ENCODE measurements around the gene SEL1L.
"Not testable (repeated sequence)": the region's sequence is repeated elsewhere in the genome, so short reads cannot be mapped to it uniquely, and the experiment has no call there.

The SEL1L gene

GRCh38 chr14:81473456-81474147 is 60.1 kb downstream of the SEL1L start:
- DNase-seq, result no peak

GRCh38 chr14:81472096-81472800 is 61.4 kb downstream of the SEL1L start:
- no peak for DNase-seq

- no peak for DNase-seq
Observed at GRCh38 chr14:81471062-81471461, 62.6 kb downstream of the SEL1L start.

GRCh38 chr14:81470557-81470826 is 63.2 kb downstream of the SEL1L start:
- not testable (repeated sequence) for DNase-seq

DNA sequence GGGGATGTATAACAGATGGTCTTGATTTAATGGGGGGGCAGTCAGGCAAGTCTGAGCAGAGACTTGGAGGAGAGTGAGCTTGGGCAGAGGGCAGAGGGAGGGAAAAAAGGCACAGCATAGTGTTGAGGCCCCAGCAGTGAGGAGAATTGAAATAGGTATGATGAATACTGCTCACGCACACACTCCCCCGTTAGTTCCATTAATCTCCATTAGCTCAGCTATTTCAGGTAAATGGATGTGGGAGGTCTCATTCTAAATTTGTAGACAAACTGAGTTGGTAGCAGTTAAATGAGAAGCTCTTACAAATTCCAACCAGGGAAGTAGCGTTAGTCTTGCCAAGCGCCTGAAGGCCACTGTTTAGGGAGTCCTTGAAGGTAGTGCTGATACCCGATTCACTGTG is 66.8 kb downstream of the SEL1L start:
- DNase-seq, result no peak

DNA sequence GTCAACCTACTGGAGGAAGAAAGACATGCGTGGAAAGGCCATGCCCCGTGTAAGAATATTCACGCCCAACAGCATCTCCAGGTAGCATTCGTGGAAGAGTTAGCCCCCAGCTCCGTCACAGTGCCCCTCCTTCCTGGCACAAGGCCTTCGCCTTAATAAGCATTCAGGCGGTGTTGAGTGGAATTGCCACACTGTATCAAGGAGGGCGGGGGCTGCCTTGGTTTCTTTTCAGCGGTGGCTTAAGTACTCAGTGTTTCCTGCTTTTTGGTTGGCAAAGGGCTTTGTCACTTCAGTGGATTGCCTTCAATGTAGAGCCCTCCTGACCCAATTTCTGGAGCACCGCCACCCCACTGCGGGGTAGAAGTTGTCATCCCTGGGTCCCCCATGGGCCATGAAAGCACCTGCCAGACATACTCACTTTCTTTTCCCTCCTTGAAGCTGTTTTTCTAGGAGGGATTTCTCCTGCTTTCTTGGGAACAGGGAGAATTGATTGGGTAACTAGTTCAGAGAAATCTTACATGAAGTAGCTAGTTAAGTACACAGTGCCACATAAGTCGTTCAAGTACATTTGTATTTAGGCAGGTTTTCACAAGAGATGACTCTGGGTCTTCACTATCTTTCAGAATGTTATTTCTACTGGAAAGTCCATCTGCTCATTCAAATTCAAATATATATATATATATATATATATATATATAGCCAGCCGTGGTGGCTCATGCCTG is 68.0 kb downstream of the SEL1L start:
- DNase-seq, result no peak

DNA sequence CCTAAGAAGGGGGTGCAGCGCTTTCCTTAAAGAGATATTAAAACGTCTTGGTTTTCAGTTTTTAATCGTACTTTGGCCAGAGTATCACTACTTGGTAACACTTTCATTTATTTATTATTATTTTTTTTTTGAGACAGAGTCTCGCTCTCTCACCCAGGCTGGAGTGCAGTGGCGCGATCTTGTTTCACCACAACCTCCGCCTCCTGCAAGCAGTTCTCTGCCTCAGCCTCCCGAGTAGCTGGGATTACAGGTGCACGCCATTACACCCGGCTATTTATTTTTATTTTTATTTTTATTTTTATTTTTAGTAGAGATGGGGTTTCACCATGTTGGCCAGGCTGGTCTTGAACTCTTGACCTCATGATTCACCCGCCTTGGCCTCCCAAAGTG is 68.7 kb downstream of the SEL1L start:
- DNase-seq, result not testable (repeated sequence)

DNA sequence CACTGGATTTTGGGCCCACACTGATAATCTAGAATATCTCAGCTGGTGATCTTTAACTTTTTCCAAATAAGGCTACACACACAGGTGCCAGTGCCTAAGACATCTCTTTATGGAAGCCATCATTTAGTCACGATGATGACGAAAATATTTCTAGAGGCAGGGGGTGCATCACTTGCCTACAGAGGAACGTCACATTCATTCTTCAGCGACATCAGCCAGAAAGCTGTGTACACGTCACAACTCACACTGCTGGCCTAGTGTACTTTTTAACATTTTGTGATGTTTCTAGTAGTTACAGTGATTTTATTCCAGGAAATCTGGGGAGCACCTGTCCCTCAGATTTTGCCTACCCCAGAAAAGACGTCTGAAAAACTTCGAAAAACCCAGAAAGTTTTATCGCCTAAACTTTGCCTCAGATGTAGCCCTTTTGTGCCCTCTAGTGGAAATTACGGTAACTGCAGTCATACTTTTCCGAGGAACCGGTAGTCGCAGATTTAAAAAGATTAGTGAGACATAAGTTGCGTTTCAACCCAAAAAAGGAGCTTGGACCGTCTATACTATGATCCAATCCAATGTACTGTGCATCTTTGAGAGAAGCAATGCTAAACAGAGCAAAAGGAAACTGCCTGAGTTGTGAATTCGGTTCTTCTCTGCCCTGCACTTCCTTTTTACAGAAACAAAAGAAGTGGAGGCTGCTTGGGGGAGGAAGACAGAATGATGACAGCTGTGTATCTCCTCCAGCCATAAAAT is 69.2 kb downstream of the SEL1L start:
- peak; percentile 83 for DNase-seq

GRCh38 chr14:81462356-81462755 is 71.3 kb downstream of the SEL1L start:
- not testable (repeated sequence) for DNase-seq

DNA sequence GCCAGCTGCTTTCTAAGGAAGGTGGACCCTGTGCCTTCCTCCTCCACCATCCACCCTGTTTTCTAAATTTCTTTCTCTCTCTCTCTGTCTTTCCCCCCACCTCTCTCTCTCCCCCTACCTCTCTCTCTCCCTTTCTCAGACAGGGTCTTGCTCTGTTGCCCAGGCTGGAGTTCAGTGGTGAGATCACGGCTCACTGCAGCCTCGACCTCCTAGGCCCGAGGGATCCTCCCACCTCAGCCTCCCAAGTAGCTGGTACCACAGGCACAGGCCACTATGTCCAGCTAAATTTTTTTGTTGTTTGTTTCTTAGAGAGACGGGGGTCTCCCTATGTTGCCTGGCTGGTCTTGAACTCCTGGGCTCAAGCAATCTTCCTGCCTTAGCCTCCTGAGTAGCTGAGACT is 73.7 kb downstream of the SEL1L start:
- DNase-seq, result no peak

- no peak for DNase-seq
Observed at GRCh38 chr14:81458352-81458751, 75.3 kb downstream of the SEL1L start.

- DNase-seq, result no peak
Observed at GRCh38 chr14:81455390-81455789, 78.3 kb downstream of the SEL1L start.

- DNase-seq, result no peak
Observed at GRCh38 chr14:81454572-81455218, 79.0 kb downstream of the SEL1L start.

DNA sequence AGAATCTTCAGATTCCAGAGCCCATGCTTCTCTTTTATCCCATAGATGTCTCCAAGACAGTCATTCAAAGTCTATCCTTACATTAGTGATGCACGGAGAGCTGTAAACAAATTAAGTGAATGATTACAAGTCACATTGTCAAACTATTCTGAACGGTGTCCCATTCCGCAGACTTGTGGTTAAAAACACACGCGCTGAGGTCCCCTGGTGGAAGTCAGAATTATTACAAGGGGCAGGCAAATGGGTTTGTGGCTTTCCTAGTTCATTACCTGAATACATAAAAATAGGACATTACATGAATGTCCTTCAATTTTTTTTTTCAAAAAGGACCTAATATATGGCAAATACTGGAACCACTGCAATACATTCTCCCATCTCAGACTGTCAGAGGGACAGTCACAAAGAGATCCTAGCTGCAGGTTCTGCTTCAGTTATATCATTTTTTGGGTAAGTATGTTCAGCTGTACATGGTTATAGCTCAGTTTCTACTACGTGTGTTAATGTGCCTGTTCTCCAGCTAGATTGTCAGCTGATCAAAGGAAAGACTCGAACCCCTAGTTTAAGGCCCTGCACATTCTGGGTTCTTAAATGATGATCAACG is 80.4 kb downstream of the SEL1L start:
- peak; percentile 77 for DNase-seq

DNA sequence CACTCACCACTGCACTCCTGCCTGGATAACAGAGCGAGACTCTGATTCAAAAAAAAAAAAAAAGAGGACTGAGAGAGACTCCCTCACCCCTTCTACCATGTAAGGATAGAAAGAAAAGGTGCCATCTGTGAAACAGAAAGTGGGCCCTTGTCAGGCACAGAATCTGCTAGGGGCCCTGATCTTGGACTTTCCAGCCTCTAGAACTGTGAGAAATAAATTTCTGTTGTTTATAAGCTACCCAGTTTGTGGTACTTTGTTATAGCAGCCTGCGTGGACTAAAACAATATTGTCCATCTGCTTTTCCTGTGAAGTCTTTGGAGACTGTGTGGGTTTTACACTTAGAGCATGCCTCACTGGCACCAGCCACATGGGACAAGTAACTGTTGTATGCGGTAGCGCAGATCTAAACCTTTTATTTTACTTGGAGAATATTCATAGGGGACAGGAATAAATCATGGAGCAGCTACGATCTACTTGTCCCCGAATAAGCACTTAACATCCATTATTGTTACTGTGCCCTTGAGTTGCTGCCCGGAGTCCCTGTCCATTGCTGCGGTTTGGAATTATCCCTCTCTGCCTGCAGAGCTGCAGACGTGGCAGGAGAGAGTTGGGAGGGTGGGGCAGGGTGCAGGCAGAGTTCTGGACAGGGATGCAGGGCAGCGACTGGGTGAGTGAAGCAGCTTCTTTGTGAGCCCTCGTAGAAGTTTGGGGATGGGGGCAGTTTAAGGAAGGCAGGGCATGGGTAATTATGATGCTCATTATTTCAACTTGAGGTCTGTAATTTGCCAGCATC is 81.1 kb downstream of the SEL1L start:
- DNase-seq, result no peak

GRCh38 chr14:81450976-81451375 is 82.7 kb downstream of the SEL1L start:
- no peak for DNase-seq

DNA sequence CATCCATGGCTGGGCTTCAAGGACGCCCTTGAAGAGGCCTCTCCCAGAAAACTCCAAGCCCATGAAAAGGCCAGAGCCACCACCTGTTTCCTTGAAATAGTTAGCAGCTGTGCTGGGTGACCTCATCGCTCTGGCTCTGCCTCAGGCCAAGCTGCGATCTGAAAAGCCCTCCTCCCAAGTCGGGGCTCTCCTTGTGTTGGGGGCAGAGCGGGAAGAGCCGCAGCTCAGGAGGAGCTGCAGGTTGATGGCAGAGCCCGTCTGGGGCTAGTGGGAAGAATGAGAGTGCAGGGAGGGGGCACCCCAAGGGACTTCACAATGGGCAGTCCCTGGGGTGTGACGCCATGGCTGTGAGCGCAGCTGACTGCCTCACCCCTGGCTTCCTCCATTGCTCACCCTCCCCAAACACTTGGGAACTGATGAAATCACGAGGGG is 83.5 kb downstream of the SEL1L start:
- no peak for DNase-seq

DNA sequence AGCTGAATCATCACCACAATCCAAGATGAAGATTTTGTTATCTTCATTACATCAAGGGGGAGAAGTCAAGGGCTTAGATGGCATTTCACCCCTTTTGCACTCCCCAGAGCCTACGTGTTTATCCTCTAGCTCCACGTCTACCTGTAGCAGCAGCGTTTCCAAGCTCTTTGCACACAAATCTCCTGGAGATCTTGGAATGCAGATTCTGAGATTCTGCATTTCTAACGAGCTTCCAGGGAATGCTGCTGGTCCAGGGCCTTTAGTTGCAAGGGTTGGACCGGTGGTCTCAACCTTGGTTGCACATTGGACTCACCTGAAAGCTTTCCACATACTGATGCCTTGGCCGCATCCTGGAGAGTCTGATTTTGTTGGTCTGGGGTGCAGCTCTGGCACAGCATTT is 84.1 kb downstream of the SEL1L start:
- no peak for DNase-seq

GRCh38 chr14:81449114-81449513 is 84.5 kb downstream of the SEL1L start:
- DNase-seq, result peak; percentile 16

- DNase-seq, result no peak
Observed at GRCh38 chr14:81447021-81447764, 86.5 kb downstream of the SEL1L start.
